Common myeloid progenitor, CD34-positive (primary cell): ENCODE data around the gene DKK1.
A peak's percentile ranks its signal among the peaks of the same experiment; 100 is the strongest.
"Not testable (repeated sequence)": the region's sequence is repeated elsewhere in the genome, so short reads cannot be mapped to it uniquely, and the experiment has no call there.

ENCODE experiments used
- CTCF ChIA-PET: fragments of 350-600 bp; sonication (Branson Sonifier 250); formaldehyde crosslinking; loops from one replicate; lab custom pipeline; 2021; ENCODE audit warnings: antibody characterized with exemption; lab: Charles Lee
- POLR2A ChIA-PET: fragments of 350-600 bp; sonication (Branson Sonifier 250); formaldehyde crosslinking; loops from one replicate; lab custom pipeline; 2021; ENCODE audit warnings: antibody characterized with exemption; lab: Charles Lee
- DNase-seq, 3 donors: peaks; one replicate each; pipeline versions ENCODE4 v3.0.0 to v3.0.0-alpha.2; 2013
- H3K27ac ChIP-seq, 2 experiments: 1 replicate in 1 of 2; 2 replicates in 1 of 2; pipeline ENCODE4 v1.7.0; 2013; ENCODE audit warnings: inconsistent platforms in 2 of 2, low read length in 2 of 2, mild to moderate bottlenecking in 2 of 2, low read depth in 1 of 2, moderate library complexity in 1 of 2; ENCODE audit not compliant: severe bottlenecking in 2 of 2, insufficient read depth in 1 of 2, poor library complexity in 1 of 2
- H3K27me3 ChIP-seq, 5 experiments: replicated peaks in 2 of 5; 1 replicate in 3 of 5; 2 replicates in 2 of 5; pipeline versions ENCODE4 v1.6.1 to v1.7.0; 2013; ENCODE audit warnings: low read length in 4 of 5, mild to moderate bottlenecking in 2 of 5, moderate library complexity in 2 of 5, inconsistent platforms in 1 of 5; ENCODE audit not compliant: insufficient read depth in 5 of 5, control insufficient read depth in 4 of 5
- H3K36me3 ChIP-seq, 4 experiments: 1 replicate in 2 of 4; 2 replicates in 2 of 4; pipeline versions ENCODE4 v1.6.1 to v1.7.0; 2013; ENCODE audit warnings: low read length in 3 of 4, control low read depth in 1 of 4, mild to moderate bottlenecking in 1 of 4; ENCODE audit not compliant: control insufficient read depth in 4 of 4, insufficient read depth in 4 of 4
- H3K4me1 ChIP-seq, 4 experiments: 1 replicate in 3 of 4; 2 replicates in 1 of 4; pipeline versions ENCODE4 v1.6.1 to v1.7.1; 2013; ENCODE audit warnings: low read length in 3 of 4, mild to moderate bottlenecking in 3 of 4, control low read depth in 1 of 4, inconsistent platforms in 1 of 4, moderate library complexity in 1 of 4; ENCODE audit not compliant: control insufficient read depth in 4 of 4, insufficient read depth in 4 of 4; ENCODE audit errors: control extremely low read depth in 1 of 4
- H3K4me3 ChIP-seq, 7 experiments: 1 replicate in 4 of 7; 2 replicates in 3 of 7; pipeline versions ENCODE4 v1.5.1 to v1.7.0; 2013; ENCODE audit warnings: mild to moderate bottlenecking in 7 of 7, low read length in 6 of 7, moderate library complexity in 6 of 7, inconsistent platforms in 2 of 7, low read depth in 2 of 7, control low read depth in 1 of 7; ENCODE audit not compliant: insufficient read depth in 4 of 7, control insufficient read depth in 1 of 7; ENCODE audit errors: extremely low read depth in 1 of 7
- H3K9me3 ChIP-seq, 5 experiments: 1 replicate in 4 of 5; 2 replicates in 1 of 5; pipeline versions ENCODE4 v1.6.1 to v1.7.1; 2013; ENCODE audit warnings: low read length in 4 of 5, mild to moderate bottlenecking in 2 of 5, inconsistent platforms in 1 of 5, low read depth in 1 of 5, moderate library complexity in 1 of 5; ENCODE audit not compliant: control insufficient read depth in 4 of 5, insufficient read depth in 2 of 5; ENCODE audit errors: control extremely low read depth in 1 of 5
- WGBS: methylation state at CpG from one replicate; pipeline ENCODE4 v1.1.5; 2013; ENCODE audit not compliant: insufficient coverage; 5-methylcytosine and 5-hydroxymethylcytosine counted together

Gene DKK1

GRCh38 chr10:52357971-52358370 is 43.9 kb downstream of the DKK1 start:
- ChIA-PET POLR2A (no interaction called here), CTCF (no interaction called here)
- H3K27me3 ChIP-seq = no peaks in the 10 kb centered on the region
- H3K36me3 ChIP-seq = no peaks in the 10 kb centered on the region
- H3K9me3 ChIP-seq = no peaks in the 10 kb centered on the region
- peak in 2 of 3 donors; percentile 30 to 59 for DNase-seq
- peak overlapping the region in 1 of 7 experiments; percentile 42 for H3K4me3 ChIP-seq
- WGBS = 0% methylated on average over 2 of the region's 2 CpGs
- H3K4me1 ChIP-seq = peaks cover 8 to 26% (median 11%) of the 10 kb centered on the region in 4 experiments
- H3K27ac ChIP-seq = no peak overlapping the region

- no CpG with 5 or more reads among the region's 1 CpG for WGBS
- Histone ChIP-seq H3K4me1 (peaks cover 8 to 22% (median 9%) of the 10 kb centered on the region in 4 experiments), H3K27me3 (no peaks in the 10 kb centered on the region), H3K27ac (no peak overlapping the region), H3K9me3 (no peaks in the 10 kb centered on the region), H3K36me3 (no peaks in the 10 kb centered on the region), H3K4me3 (no peak overlapping the region)
- ChIA-PET CTCF (no interaction called here), POLR2A (no interaction called here)
- peak; percentile 15 to 57 (median 40) for DNase-seq
These were observed 45.4 kb downstream of the DKK1 start for GRCh38 chr10:52359441-52359840.

DNA sequence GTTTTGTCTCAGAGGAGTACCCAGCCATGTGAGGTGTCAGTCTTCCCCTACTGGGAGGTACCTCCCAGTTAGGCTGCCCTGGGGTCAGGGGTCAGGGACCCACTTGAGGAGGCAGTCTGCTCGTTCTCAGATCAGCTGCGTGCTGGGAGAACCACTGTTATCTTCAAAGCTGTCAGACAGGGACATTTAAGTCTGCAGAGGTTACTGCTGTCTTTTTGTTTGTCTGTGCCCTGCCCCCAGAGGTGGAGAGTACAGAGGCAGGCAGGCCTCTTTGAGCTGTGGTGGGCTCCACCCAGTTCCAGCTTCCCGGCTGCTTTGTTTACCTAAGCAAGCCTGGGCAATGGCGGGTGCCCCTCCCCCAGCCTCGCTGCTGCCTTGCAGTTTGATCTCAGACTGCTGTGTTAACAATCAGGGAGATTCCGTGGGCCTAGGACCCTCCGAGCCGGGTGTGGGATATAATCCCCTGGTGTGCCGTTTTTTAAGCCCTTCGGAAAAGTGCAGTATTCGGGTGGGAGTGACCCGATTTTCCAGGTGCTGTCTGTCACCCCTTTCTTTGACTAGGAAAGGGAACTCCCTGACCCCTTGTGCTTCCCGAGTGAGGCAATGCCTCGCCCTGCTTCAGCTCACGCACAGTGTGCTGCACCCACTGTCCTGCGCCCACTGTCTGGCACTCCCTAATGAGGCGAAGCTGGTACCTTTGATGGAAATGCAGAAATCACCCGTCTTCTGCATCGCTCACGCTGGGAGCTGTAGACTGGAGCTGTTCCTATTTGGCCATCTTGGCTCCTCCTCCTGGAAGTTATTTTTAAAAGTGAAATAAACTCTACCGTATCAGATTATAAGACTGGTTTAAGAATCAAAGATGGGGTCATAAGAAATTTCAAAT is 51.7 kb downstream of the DKK1 start:
- H3K36me3 ChIP-seq, DNase-seq, H3K9me3 ChIP-seq, CTCF ChIA-PET, POLR2A ChIA-PET, H3K27ac ChIP-seq, H3K27me3 ChIP-seq, H3K4me1 ChIP-seq, H3K4me3 ChIP-seq: not testable (repeated sequence)
- 98% methylated on average over 11 of the region's 21 CpGs for WGBS
